Skeletal muscle satellite cell (primary cell): ENCODE data around the gene COL8A2.
A peak's percentile ranks its signal among the peaks of the same experiment; 100 is the strongest.

Experiments used
- H3K27me3 ChIP-seq: 2 replicates; pipeline ENCODE4 v1.7.0; 2013; ENCODE audit warnings: low read length; ENCODE audit not compliant: control insufficient read depth, insufficient read depth
- H3K36me3 ChIP-seq: 2 replicates; pipeline ENCODE4 v1.7.0; 2013; ENCODE audit warnings: mild to moderate bottlenecking, control low read depth, low read length; ENCODE audit not compliant: insufficient read depth
- H3K4me1 ChIP-seq: 2 replicates; pipeline ENCODE4 v1.7.0; 2013; ENCODE audit warnings: low read length; ENCODE audit not compliant: control insufficient read depth, insufficient read depth
- H3K4me2 ChIP-seq: 2 replicates; pipeline ENCODE4 v1.7.0; 2013; ENCODE audit warnings: mild to moderate bottlenecking, low read length
- H3K4me3 ChIP-seq: 2 replicates; pipeline ENCODE4 v1.7.0; 2013; ENCODE audit warnings: low read length
- H3K9ac ChIP-seq: 2 replicates; pipeline ENCODE4 v1.7.0; 2013; ENCODE audit warnings: mild to moderate bottlenecking, low read depth, low read length, moderate library complexity
- H3K9me3 ChIP-seq: replicated peaks from 2 replicates; pipeline ENCODE4 v1.7.0; 2013; ENCODE audit warnings: mild to moderate bottlenecking, control low read depth, low read length

The COL8A2 gene

GRCh38 chr1:36092166-36092797, 32.7 kb downstream of the COL8A2 start:
- Histone ChIP-seq H3K4me1 (peaks cover 14% of the 10 kb centered on the region), H3K36me3 (peaks cover 47% of the 10 kb centered on the region), H3K27me3 (no peaks in the 10 kb centered on the region), H3K9me3 (no peaks in the 10 kb centered on the region), H3K4me3 (no peak overlapping the region), H3K9ac (no peak overlapping the region), H3K4me2 (no peak overlapping the region)

DNA sequence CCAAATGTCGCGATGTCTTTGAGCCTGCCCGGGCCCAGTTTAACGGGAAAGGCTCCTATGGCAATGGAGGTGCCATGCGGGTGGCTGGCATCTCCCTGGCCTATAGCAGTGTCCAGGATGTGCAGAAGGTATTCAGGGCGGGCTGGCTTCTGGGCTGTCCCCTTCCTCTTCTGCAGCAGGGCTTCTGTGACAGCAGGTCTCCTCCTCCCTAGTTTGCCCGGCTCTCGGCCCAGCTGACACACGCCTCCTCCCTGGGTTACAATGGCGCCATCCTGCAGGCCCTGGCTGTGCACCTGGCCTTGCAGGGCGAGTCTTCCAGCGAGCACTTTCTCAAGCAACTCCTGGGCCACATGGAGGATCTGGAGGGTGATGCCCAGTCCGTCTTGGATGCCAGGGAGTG, 33.3 kb downstream of the COL8A2 start:
- Histone ChIP-seq H3K4me1 (peaks cover 14% of the 10 kb centered on the region), H3K36me3 (peaks cover 47% of the 10 kb centered on the region), H3K9ac (no peak overlapping the region)

DNA sequence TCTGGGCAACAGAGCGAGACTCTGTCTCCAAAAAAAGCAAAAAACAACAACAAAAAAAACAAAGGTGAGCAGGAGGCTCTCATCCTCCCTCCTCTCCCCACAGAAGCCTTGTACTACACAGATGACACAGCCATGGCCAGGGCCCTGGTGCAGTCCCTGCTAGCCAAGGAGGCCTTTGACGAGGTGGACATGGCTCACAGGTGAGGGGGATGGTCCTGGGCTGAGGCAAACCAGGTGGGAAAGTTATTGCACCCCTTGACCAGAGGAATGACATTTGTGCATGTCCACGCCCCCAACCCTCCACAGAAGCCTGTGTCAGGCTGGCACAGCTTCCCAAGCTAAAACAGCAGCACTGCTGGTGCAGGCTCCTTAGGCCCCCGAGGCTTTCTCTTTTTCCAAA, 33.9 kb downstream of the COL8A2 start:
- H3K27me3 ChIP-seq: no peaks in the 10 kb centered on the region
- H3K4me3 ChIP-seq: no peak overlapping the region
- H3K4me2 ChIP-seq: no peak overlapping the region
- no peaks in the 10 kb centered on the region for H3K9me3 ChIP-seq
- H3K9ac ChIP-seq: no peak overlapping the region
- H3K36me3 ChIP-seq: peaks cover 44% of the 10 kb centered on the region
- H3K4me1 ChIP-seq: peaks cover 14% of the 10 kb centered on the region

More for the DNA sequence above, 33.3 kb downstream of the COL8A2 start:
- Histone ChIP-seq H3K27me3 (no peaks in the 10 kb centered on the region), H3K9me3 (no peaks in the 10 kb centered on the region), H3K4me2 (no peak overlapping the region), H3K4me3 (no peak overlapping the region)

DNA sequence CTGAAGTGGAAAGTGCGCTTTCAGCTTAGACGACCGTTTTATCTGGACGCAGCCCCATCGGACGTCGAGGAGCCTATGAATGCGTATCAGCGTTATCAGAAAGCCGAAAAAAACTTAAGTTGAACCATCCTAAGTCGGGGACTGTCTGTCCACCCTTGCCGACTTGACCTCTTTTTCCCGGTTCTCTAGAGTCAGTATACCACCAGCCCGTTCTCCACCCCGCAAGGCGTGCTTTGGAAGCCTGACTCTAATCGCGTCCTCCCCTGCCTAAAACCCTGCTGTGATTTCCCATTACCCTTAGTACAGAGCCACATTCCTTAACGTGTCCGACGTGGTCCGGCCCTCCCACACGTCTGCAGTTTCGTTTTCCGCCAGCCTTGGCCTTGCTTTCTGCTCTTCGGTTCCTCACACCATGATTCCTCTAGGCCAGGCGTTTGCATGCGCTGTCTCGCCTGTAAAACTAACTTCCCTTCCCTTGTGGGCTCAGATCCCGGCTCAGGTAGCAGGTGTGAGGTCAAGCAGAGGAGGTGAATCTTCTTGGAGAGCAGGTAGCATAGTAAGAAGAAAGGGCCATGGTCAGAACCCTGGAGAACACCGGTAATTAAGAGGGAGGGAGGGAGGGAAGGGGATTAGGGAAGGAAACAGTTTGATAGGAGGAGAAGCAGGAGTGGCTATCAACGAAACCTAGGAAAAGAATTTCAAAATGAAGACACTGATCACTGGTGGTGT, 35.5 kb downstream of the COL8A2 start:
- Histone ChIP-seq H3K9me3 (no peaks in the 10 kb centered on the region), H3K9ac (peak overlapping the region; percentile 86), H3K4me2 (peak overlapping the region; percentile 96), H3K36me3 (peaks cover 29% of the 10 kb centered on the region), H3K27me3 (no peaks in the 10 kb centered on the region), H3K4me1 (peaks cover 17% of the 10 kb centered on the region), H3K4me3 (peak overlapping the region; percentile 91)

- Histone ChIP-seq H3K36me3 (peaks cover 21% of the 10 kb centered on the region), H3K27me3 (no peaks in the 10 kb centered on the region), H3K9me3 (no peaks in the 10 kb centered on the region), H3K4me2 (peak within 1 kb of the TSS; percentile 96), H3K4me1 (peaks cover 20% of the 10 kb centered on the region), H3K9ac (peak within 1 kb of the TSS; percentile 86), H3K4me3 (peak within 1 kb of the TSS; percentile 91)
These were observed 36.2 kb downstream of the COL8A2 start, which contains the start of gene ADPRS for GRCh38 chr1:36088577-36089392. Gene ADPRS, plus strand, starts transcription at chr1:36088892. Its CDS starts 13 bp downstream, at chr1:36088905.

- H3K27me3 ChIP-seq: no peaks in the 10 kb centered on the region
- peak overlapping the region; percentile 96 for H3K4me2 ChIP-seq
- peak overlapping the region; percentile 91 for H3K4me3 ChIP-seq
- no peaks in the 10 kb centered on the region for H3K9me3 ChIP-seq
- H3K9ac ChIP-seq: peak overlapping the region; percentile 86
- H3K4me1 ChIP-seq: peaks cover 20% of the 10 kb centered on the region
- peaks cover 15% of the 10 kb centered on the region for H3K36me3 ChIP-seq
These were observed 36.8 kb downstream of the COL8A2 start for GRCh38 chr1:36088265-36088576.

DNA sequence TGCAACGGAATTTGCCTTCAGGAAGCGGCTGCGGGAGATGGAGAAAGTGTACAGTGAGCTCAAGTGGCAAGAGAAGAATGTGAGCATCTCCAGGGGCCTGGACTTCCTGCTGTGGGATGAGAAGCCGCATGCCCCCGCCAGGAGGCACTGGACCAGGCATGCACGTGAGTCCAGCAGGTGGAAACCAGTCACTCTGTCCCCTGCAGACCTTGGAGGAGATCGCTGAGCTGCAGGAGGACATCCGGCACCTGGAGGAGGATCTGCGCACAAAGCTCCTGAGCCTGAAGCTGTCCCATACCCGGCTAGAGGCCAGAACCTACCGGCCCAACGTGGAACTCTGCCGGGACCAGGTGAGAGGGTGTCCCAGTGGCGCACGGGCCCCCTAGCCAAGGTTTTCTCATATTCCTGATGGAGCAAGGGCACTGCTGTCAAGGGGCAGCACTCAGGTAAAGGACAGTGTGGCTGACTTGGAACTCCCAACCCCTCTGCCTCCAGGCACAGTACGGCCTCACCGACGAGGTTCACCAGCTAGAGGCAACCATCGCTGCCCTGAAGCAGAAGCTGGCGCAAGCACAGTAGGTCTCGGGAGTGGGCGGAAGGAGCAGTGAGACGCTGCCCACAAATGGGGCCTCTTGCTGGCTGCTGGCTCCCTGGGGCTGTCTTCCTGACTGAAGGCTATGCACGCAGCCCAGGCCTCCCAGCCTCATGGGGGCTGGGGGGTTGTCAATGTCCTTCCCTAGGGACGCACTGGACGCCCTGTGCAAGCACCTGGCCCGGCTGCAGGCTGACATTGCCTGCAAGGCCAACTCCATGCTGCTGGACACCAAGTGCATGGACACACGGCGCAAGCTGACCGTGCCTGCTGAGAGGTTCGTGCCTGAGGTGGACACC, 37.5 kb downstream of the COL8A2 start:
- Histone ChIP-seq H3K36me3 (peaks cover 8% of the 10 kb centered on the region), H3K4me1 (peaks cover 20% of the 10 kb centered on the region), H3K4me2 (no peak overlapping the region), H3K4me3 (no peak overlapping the region), H3K9me3 (no peaks in the 10 kb centered on the region), H3K9ac (no peak overlapping the region), H3K27me3 (no peaks in the 10 kb centered on the region)

DNA sequence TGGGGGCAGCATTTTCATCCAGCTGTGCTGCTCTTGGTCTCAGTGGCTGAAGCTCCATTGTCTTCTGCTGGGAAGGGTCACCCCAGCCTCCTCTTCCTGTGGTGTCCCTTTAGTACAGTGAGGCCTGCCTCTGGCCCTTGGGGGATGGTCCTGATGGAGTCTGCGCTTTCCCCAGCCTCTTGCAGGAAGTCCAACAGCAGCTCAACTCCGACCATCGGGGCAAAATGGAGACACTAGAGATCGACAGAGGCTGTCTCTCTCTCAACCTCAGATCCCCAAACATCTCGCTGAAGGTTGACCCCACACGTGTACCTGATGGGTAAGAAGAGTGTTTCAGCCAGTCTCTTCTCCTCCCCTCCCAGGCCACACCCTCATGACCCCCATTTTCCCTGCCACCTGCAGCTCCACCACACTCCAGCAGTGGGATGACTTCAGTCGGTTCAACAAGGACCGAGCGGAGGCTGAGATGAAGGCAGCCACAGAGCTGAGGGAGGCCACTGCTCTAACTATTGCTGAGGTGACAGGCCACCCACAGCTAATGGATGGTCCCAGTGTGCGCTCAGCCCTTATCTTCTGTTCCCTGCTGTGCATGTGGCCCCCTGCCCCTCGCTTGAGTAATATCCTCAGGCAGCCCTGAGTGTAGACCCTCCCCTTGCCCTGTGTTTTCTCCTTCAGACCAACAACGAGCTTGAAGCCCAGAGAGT, 38.3 kb downstream of the COL8A2 start:
- H3K27me3 ChIP-seq: peaks cover 4% of the 10 kb centered on the region
- H3K4me3 ChIP-seq: no peak overlapping the region
- H3K4me1 ChIP-seq: peaks cover 20% of the 10 kb centered on the region

GRCh38 chr1:36085686-36086526, 39.1 kb downstream of the COL8A2 start:
- peaks cover 20% of the 10 kb centered on the region for H3K4me1 ChIP-seq
- peaks cover 4% of the 10 kb centered on the region for H3K27me3 ChIP-seq
- no peak overlapping the region for H3K4me2 ChIP-seq
- H3K9ac ChIP-seq: no peak overlapping the region
- H3K4me3 ChIP-seq: no peak overlapping the region
- no peaks in the 10 kb centered on the region for H3K36me3 ChIP-seq
- no peaks in the 10 kb centered on the region for H3K9me3 ChIP-seq

More for the DNA sequence above, 38.3 kb downstream of the COL8A2 start:
- Histone ChIP-seq H3K9ac (no peak overlapping the region), H3K4me2 (no peak overlapping the region), H3K9me3 (no peaks in the 10 kb centered on the region), H3K36me3 (peaks cover under 1% of the 10 kb centered on the region)

DNA sequence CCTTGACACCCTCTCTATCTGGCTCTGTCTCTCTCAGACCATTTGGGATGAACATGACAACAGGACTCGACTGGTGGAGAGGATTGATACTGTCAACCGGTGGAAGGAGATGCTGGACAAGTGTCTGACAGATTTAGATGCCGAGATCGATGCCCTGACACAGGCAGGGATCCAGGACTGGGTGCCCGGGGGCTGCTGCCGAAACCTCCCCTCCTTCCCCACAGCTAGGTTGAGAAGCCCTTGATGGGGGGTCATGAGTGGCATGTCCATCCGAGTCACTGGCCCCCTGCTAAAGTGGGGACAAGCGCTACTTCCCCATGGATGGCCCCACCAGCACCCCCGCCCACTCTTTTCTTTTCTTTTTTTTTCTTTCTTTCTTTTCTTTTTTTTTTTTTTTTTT, 39.9 kb downstream of the COL8A2 start:
- no peak overlapping the region for H3K9ac ChIP-seq
- H3K4me2 ChIP-seq: peak overlapping the region; percentile 90
- H3K4me1 ChIP-seq: peaks cover 19% of the 10 kb centered on the region
- H3K27me3 ChIP-seq: peaks cover 4% of the 10 kb centered on the region
- no peak overlapping the region for H3K4me3 ChIP-seq
- no peaks in the 10 kb centered on the region for H3K9me3 ChIP-seq
- no peaks in the 10 kb centered on the region for H3K36me3 ChIP-seq
